Osteocyte (in vitro differentiated cells): ENCODE measurements around the gene DOCK7. TPM values are rescaled to one million over a fixed set of nuclear protein-coding genes. Genes with fewer than 3 reads are reported as not detected.
"Not testable (repeated sequence)": the region's sequence is repeated elsewhere in the genome, so short reads cannot be mapped to it uniquely, and the experiment has no call there.

Source experiments
- DNase-seq: peaks from one replicate; pipeline ENCODE4 v3.0.0; 2021; ENCODE audit warnings: mixed read lengths; ENCODE audit not compliant: unreplicated experiment; ENCODE audit errors: extremely low spot score
- H3K27ac Mint-ChIP-seq: one replicate; pipeline ENCODE4 v1.8.0; 2021; ENCODE audit warnings: mild to moderate bottlenecking, mixed read lengths; ENCODE audit not compliant: unreplicated experiment
- H3K27me3 Mint-ChIP-seq: one replicate; pipeline ENCODE4 v1.8.0; 2021; ENCODE audit warnings: mixed read lengths; ENCODE audit not compliant: unreplicated experiment
- H3K36me3 Mint-ChIP-seq: one replicate; pipeline ENCODE4 v1.8.0; 2021; ENCODE audit warnings: mixed read lengths; ENCODE audit not compliant: unreplicated experiment
- H3K4me1 Mint-ChIP-seq: one replicate; pipeline ENCODE4 v1.8.0; 2021; ENCODE audit warnings: mixed read lengths; ENCODE audit not compliant: unreplicated experiment
- H3K4me3 Mint-ChIP-seq: one replicate; pipeline ENCODE4 v1.8.0; 2021; ENCODE audit warnings: mild to moderate bottlenecking, moderate library complexity, mixed read lengths; ENCODE audit not compliant: unreplicated experiment
- H3K9me3 Mint-ChIP-seq: one replicate; pipeline ENCODE4 v1.8.0; 2021; ENCODE audit warnings: mixed read lengths; ENCODE audit not compliant: unreplicated experiment
- total RNA-seq: library from RNA; stranded (reverse); gene quantifications from 2 replicates; pipeline ENCODE4 v1.2.1, GENCODE V29; 2021
- TF ChIP-seq, protein P1 (sequence below): fragments of 200-600 bp; sonication (generic); IDR thresholded peaks from 2 replicates; pipeline ENCODE4 v1.5.0; 2021; ENCODE audit warnings: antibody characterized with exemption, mild to moderate bottlenecking, moderate library complexity

DOCK7 gene
- total RNA-seq, 1 donor from 2014 or later = 81.8 TPM

DNA sequence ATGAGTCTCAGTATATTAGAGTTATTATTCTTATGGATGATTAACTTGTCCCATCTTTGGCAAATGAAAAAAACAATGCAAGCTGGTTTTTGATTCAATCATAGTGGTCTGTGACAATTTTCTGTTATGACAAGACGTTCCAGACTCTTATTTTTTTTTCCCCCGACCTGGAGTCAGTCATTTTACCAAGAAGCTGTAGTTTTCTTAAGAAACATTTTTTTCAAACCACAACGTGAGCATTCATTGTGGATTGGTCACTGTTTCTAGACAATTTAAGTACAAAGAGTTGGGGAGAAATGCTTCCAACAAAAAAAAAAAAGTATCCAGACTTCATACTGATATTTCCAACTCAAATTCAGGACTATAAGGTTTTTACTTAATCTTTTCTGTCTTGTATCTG, 98.9 kb downstream of the DOCK7 start:
- no peaks in the 10 kb centered on the region for H3K9me3 Mint-ChIP-seq
- DNase-seq = no peak
- peaks cover 80% of the 10 kb centered on the region for H3K4me1 Mint-ChIP-seq
- H3K36me3 Mint-ChIP-seq = peaks cover 16% of the 10 kb centered on the region
- TF ChIP-seq, protein P1, sequence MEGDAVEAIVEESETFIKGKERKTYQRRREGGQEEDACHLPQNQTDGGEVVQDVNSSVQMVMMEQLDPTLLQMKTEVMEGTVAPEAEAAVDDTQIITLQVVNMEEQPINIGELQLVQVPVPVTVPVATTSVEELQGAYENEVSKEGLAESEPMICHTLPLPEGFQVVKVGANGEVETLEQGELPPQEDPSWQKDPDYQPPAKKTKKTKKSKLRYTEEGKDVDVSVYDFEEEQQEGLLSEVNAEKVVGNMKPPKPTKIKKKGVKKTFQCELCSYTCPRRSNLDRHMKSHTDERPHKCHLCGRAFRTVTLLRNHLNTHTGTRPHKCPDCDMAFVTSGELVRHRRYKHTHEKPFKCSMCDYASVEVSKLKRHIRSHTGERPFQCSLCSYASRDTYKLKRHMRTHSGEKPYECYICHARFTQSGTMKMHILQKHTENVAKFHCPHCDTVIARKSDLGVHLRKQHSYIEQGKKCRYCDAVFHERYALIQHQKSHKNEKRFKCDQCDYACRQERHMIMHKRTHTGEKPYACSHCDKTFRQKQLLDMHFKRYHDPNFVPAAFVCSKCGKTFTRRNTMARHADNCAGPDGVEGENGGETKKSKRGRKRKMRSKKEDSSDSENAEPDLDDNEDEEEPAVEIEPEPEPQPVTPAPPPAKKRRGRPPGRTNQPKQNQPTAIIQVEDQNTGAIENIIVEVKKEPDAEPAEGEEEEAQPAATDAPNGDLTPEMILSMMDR = no peak
- no peaks in the 10 kb centered on the region for H3K27me3 Mint-ChIP-seq
- H3K27ac Mint-ChIP-seq = peak overlapping the region; percentile 71
- H3K4me3 Mint-ChIP-seq = no peak overlapping the region

DNA sequence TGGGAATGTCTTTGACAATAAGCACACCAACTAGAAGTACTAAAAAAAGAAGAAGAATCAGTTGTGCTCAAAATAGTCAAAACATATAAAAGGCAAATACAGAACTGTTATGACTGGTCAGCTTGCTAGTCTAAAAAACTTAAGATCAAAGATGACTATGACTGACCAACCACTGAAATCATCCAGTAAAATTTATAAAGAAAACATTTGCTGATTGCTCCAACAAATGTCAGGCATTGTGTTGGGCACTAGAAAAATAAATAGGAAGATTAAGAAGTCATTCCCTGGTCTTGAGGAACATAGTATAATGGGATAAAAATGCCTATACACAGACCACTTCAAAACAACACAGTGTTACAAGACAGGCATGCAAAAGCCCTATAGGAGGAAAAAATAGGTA, 100.2 kb downstream of the DOCK7 start:
- H3K4me1 Mint-ChIP-seq = peaks cover 67% of the 10 kb centered on the region
- TF ChIP-seq, protein P1 = no peak
- H3K27ac Mint-ChIP-seq = peak overlapping the region; percentile 78
- no peaks in the 10 kb centered on the region for H3K27me3 Mint-ChIP-seq
- DNase-seq = no peak
- H3K36me3 Mint-ChIP-seq = peaks cover 18% of the 10 kb centered on the region
- H3K4me3 Mint-ChIP-seq = no peak overlapping the region
- no peaks in the 10 kb centered on the region for H3K9me3 Mint-ChIP-seq

DNA sequence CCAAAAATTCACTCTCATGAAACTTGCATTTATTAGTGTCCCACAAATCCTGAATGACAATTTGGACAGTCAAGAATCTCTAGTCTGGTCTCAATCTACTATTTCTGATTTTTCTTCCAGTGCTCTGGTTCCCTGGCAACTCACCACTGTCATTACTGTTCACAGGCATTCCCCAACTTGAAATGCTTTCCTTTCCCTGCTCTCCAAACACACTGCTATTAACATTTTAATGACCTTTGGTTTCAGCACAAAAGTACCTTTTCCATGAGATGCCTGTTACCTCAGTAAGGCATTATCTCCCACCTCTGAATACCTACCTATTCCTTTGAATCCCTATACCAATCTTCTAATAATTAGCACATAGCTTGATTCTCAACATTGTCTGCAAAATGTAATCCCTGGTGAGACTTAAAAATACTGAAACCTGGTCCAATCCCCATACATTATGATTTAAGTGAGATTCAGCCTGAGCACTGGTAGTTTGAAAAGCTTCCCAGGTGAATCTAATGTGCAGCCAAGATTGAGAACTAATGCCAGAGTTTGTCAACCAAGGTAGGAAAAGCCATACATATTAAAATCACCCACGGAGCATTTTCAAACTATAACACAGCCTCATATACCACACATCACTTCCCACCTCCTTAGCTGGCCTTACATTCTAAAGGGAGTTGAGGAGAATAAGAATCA, 102.6 kb downstream of the DOCK7 start:
- no peak overlapping the region for H3K4me3 Mint-ChIP-seq
- TF ChIP-seq, protein P1 = no peak
- H3K27ac Mint-ChIP-seq = peak overlapping the region; percentile 18
- no peak for DNase-seq
- H3K27me3 Mint-ChIP-seq = no peaks in the 10 kb centered on the region
- H3K36me3 Mint-ChIP-seq = peaks cover 33% of the 10 kb centered on the region
- H3K4me1 Mint-ChIP-seq = peaks cover 46% of the 10 kb centered on the region
- peaks cover 8% of the 10 kb centered on the region for H3K9me3 Mint-ChIP-seq

DNA sequence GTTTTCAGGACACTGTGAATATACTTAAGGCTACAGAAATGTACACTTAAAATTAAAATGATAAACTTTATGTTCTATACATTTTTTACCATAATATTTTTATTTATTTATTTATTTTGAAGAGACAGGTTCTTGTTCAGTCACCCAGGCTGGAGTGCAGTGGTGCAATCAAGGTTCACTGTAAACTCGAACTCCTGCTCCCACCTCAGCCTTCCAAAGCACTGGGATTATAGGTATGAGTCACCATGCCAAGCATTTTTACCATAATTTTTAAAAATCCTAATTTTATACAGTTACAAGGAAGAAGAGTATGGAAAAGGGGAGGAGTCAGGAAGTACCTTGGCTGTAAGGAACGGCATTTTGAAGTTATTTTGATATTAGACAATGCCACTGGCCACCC, 114.5 kb downstream of the DOCK7 start:
- peaks cover 3% of the 10 kb centered on the region for H3K4me1 Mint-ChIP-seq
- H3K27ac Mint-ChIP-seq = no peak overlapping the region
- no peak for DNase-seq
- no peaks in the 10 kb centered on the region for H3K27me3 Mint-ChIP-seq
- H3K4me3 Mint-ChIP-seq = no peak overlapping the region
- TF ChIP-seq, protein P1 = no peak
- peaks cover 47% of the 10 kb centered on the region for H3K36me3 Mint-ChIP-seq
- no peaks in the 10 kb centered on the region for H3K9me3 Mint-ChIP-seq

DNA sequence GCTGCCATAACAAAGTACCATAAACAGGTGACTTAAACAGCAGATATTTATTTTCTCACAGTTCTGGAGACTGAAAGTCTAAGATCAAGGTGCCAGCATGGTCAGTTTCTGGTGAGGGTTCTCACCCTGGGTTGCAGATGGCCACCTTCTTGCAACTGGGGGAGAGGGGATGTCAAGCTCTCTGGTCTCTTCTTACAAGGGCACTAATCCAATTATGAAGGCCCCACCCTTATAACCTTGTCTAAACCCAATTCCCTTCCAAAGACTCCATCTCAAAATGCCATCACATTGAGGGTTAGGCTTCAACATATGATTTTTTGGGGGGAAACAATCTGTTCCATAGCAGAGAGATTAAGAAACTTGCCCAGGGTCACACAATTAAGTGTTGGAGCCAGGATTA, 115.7 kb downstream of the DOCK7 start:
- no peak overlapping the region for H3K4me3 Mint-ChIP-seq
- peaks cover 54% of the 10 kb centered on the region for H3K36me3 Mint-ChIP-seq
- H3K9me3 Mint-ChIP-seq = no peaks in the 10 kb centered on the region
- no peaks in the 10 kb centered on the region for H3K27me3 Mint-ChIP-seq
- peaks cover 3% of the 10 kb centered on the region for H3K4me1 Mint-ChIP-seq
- TF ChIP-seq, protein P1 = no peak
- H3K27ac Mint-ChIP-seq = no peak overlapping the region
- no peak for DNase-seq

DNA sequence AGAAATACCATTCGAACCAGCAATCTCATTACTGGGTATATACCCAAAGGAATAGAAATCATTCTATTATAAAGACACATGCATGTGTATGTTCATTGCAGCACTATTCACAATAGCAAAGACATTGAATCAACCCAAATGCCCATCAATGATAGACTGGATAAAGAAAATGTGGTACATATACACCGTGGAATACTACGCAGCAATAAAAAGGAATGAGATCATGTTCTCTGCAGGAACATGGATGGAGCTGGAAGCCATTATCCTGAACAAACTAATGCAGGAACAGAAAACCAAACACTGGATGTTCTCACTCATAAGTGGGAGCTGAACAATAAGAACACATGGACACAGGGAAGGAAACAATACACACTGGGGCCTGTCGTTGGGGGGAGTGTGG, 116.7 kb downstream of the DOCK7 start:
- peaks cover 59% of the 10 kb centered on the region for H3K36me3 Mint-ChIP-seq
- not testable (repeated sequence) for H3K9me3 Mint-ChIP-seq, DNase-seq, H3K27me3 Mint-ChIP-seq, H3K27ac Mint-ChIP-seq, H3K4me3 Mint-ChIP-seq, H3K4me1 Mint-ChIP-seq

DNA sequence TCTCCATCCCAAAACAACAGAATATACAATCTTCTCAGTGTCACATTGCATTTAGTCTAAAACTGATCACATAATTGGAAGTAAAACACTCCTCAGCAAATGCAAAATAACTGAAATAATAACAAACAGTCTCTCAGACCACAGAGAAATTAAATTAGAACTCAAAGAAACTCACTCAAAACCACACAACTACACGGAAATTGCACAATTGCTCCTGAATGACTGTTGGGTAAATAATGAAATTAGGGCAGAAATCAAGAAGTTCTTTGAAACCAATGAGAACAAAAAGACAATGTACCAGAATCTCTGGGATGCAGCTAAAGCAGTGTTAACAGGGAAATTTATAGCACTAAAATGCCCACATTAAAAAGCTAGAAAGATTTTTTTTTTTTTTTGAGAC, 120.3 kb downstream of the DOCK7 start:
- DNase-seq, H3K4me3 Mint-ChIP-seq, H3K27ac Mint-ChIP-seq, H3K4me1 Mint-ChIP-seq, H3K27me3 Mint-ChIP-seq: not testable (repeated sequence)
- Mint-ChIP-seq H3K9me3 (peaks cover 11% of the 10 kb centered on the region), H3K36me3 (peaks cover 63% of the 10 kb centered on the region)

DNA sequence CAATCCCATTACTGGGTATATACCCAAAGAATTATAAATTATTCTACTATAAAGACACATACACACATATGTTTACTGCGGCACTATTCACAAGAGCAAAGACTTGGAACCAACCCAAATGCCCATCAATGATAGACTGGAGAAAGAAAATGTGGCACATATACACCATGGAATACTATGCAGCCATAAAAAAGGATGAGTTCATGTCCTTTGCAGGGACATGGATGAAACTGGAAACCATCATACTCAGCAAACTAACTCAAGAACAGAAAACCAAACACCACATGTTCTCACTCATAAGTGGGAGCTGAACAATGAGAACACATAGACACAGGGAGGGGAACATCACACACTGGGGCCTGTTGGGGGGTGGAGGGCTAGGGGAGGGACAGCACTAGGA, 121.0 kb downstream of the DOCK7 start:
- H3K4me1 Mint-ChIP-seq, H3K27me3 Mint-ChIP-seq, H3K4me3 Mint-ChIP-seq, DNase-seq, H3K27ac Mint-ChIP-seq: not testable (repeated sequence)
- Mint-ChIP-seq H3K9me3 (peaks cover 11% of the 10 kb centered on the region), H3K36me3 (peaks cover 58% of the 10 kb centered on the region)
